Stomach smooth muscle (tissue), 2 donors: ENCODE measurements around the gene NSUN6.
A peak's percentile ranks its signal among the peaks of the same experiment; 100 is the strongest.

Experiments
- H3K27ac ChIP-seq: one replicate; pipeline ENCODE4 v1.7.0; 2013; ENCODE audit warnings: mild to moderate bottlenecking, low read length, inconsistent platforms
- H3K27me3 ChIP-seq, 2 donors: one replicate each; pipeline ENCODE4 v1.7.0; 2013; ENCODE audit warnings: low read length in 2 of 2; ENCODE audit not compliant: insufficient read depth in 2 of 2, control insufficient read depth in 1 of 2
- H3K36me3 ChIP-seq, 2 donors: one replicate each; pipeline ENCODE4 v1.7.0; 2013; ENCODE audit warnings: low read length in 2 of 2; ENCODE audit not compliant: control insufficient read depth in 2 of 2, insufficient read depth in 2 of 2
- H3K4me1 ChIP-seq: one replicate; pipeline ENCODE4 v1.7.0; 2013; ENCODE audit warnings: low read length; ENCODE audit not compliant: control insufficient read depth, insufficient read depth
- H3K4me3 ChIP-seq, 2 donors: one replicate each; pipeline ENCODE4 v1.7.0; 2013; ENCODE audit warnings: low read length in 2 of 2
- H3K9ac ChIP-seq, 2 donors: one replicate each; pipeline ENCODE4 v1.7.0; 2013; ENCODE audit warnings: low read length in 2 of 2, mild to moderate bottlenecking in 1 of 2
- H3K9me3 ChIP-seq, 2 donors: one replicate each; pipeline ENCODE4 v1.7.0; 2013; ENCODE audit warnings: low read length in 2 of 2; ENCODE audit not compliant: control insufficient read depth in 2 of 2
- donor health status: healthy.
- donor health status: Pancreatic carcinoma.

NSUN6 gene

DNA sequence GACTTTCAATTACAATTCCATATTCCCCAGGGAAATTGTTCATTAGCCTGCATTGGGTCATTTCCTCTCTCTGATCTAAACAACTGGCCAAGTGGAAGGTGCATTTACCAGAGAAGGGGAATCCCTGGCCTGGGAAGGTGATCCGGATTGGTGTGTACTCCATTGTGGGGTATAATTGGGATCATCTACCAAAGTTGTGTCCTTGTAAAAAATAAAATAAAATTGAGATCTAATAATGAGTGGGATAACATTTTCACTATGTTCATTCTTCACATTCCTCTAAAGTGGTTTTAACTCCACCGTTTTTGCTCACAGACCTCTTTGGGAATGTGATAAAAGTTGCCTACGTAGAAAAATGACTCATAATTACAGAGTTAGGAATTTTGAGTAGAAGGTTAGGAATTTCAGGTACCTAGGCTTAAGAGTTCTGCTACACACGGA, 30.6 kb upstream of the NSUN6 start:
- Histone ChIP-seq H3K9me3 (no peaks in the 10 kb centered on the region), H3K27ac (no peak overlapping the region), H3K27me3 (no peaks in the 10 kb centered on the region), H3K4me3 (no peak overlapping the region), H3K4me1 (no peaks in the 10 kb centered on the region), H3K9ac (no peak overlapping the region), H3K36me3 (no peaks in the 10 kb centered on the region)

GRCh38 chr10:18681366-18681765, 30.0 kb upstream of the NSUN6 start:
- Histone ChIP-seq H3K4me1 (no peaks in the 10 kb centered on the region), H3K36me3 (no peaks in the 10 kb centered on the region), H3K9me3 (no peaks in the 10 kb centered on the region), H3K27ac (no peak overlapping the region), H3K9ac (no peak overlapping the region), H3K27me3 (no peaks in the 10 kb centered on the region), H3K4me3 (no peak overlapping the region)

DNA sequence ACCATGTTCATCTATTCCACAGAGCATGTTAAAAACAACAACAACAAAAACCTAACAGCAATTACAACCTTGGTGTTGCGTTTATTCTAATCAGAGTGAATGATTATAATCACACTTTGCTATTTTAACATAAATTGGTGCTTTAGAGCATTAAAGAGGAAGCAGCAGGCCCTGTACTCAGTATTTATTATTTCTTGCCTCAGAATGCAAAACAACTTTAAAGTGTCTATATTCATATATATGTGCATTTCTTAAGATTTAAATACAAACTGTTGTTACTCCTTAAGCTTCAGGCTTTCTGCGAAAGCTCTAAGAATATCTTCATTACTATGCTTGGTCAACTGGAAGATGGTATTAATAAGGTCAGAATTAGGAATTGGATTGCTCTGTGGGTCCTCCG, 29.4 kb upstream of the NSUN6 start:
- no peaks in the 10 kb centered on the region for H3K36me3 ChIP-seq
- H3K27me3 ChIP-seq = no peaks in the 10 kb centered on the region
- no peaks in the 10 kb centered on the region for H3K4me1 ChIP-seq
- no peak overlapping the region for H3K27ac ChIP-seq
- H3K9ac ChIP-seq = no peak overlapping the region
- H3K9me3 ChIP-seq = no peaks in the 10 kb centered on the region
- H3K4me3 ChIP-seq = no peak overlapping the region

DNA sequence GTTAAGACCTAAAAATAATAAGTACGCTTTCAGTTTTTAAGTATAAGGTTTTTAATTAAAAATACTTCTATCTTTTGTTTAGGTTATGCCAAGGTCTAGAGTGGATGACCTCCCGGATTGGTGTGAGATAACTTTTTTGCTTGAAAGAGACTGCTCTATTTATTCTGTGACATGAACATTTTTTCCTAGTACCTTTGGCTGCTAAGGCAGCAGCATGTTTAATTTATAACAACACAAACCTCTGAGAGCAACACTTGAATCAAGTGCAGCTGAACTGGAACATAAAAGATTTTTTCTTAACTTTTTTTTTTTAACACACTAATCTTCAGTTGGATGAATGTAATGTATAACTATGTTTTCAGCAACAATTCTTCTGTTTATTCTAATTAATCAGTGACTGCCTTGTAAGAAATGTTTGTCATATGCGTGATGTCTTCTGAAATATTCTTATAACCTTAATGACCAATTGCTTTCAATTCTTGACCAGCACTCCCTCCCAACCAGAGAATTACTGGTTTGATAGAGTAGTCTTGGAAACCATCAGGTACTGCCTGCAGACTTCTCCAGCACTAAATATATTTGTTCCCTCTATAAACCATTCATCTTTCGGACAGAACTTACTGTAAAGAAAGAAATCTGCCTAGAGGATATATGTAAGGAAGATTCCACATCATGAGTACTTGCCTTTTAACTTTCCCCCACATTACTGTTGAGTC, 23.9 kb upstream of the NSUN6 start:
- Histone ChIP-seq H3K27ac (no peak overlapping the region), H3K9ac (no peak overlapping the region), H3K4me1 (no peaks in the 10 kb centered on the region), H3K9me3 (no peaks in the 10 kb centered on the region), H3K4me3 (no peak overlapping the region), H3K27me3 (no peaks in the 10 kb centered on the region), H3K36me3 (peaks cover 0 to 15% of the 10 kb centered on the region in 2 donors)

DNA sequence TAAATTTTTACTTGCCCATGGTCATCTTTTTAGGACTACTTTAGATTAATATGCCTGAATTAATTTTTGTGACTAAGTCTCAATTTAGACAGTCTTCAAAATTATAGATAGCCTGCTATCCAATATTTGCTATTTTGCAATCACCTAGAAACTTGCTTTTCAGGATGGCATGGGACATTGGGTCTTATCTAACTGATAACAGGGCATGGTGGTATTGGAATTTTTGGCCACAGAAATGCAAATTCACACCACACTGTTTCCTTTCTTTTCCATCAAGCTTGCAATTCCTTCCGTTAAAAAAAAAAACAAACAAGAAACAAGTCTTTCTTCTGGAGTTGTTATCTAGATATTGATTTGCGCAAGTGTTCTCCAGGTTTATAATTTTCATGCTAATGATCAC, 16.6 kb upstream of the NSUN6 start:
- no peaks in the 10 kb centered on the region for H3K27me3 ChIP-seq
- no peaks in the 10 kb centered on the region for H3K4me1 ChIP-seq
- no peak overlapping the region for H3K9ac ChIP-seq
- peaks cover 4 to 9% of the 10 kb centered on the region in 2 donors for H3K36me3 ChIP-seq
- no peak overlapping the region for H3K4me3 ChIP-seq
- H3K27ac ChIP-seq = no peak overlapping the region
- H3K9me3 ChIP-seq = no peaks in the 10 kb centered on the region

DNA sequence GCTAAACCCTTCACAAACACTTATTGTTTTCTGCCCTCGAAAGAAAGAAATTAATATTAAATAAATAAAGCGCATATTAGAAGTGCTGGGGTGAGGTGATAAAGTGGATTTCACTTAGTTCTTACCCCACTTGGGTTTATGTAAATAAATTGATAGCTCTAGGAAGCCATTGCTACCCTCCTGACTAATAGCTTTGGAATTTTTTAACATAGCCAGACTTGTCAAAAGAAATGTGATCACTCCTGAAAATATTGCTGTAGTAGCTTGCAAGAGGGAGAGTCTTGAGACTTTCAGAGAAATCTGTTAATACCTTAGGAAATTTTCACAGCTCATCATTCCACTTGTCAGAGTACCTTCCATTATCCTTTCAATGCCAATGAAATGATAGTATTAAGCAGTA, 15.4 kb upstream of the NSUN6 start:
- no peak overlapping the region for H3K4me3 ChIP-seq
- H3K27ac ChIP-seq = no peak overlapping the region
- no peak overlapping the region for H3K9ac ChIP-seq
- H3K9me3 ChIP-seq = no peaks in the 10 kb centered on the region
- H3K27me3 ChIP-seq = no peaks in the 10 kb centered on the region
- no peaks in the 10 kb centered on the region for H3K4me1 ChIP-seq
- peaks cover 4 to 8% of the 10 kb centered on the region in 2 donors for H3K36me3 ChIP-seq

- Histone ChIP-seq H3K27me3 (no peaks in the 10 kb centered on the region), H3K9me3 (no peaks in the 10 kb centered on the region), H3K27ac (no peak overlapping the region), H3K9ac (no peak overlapping the region), H3K4me3 (no peak overlapping the region), H3K36me3 (peaks cover 3 to 4% of the 10 kb centered on the region in 2 donors), H3K4me1 (no peaks in the 10 kb centered on the region)
Measured at GRCh38 chr10:18665815-18666558, 14.6 kb upstream of the NSUN6 start.

- Histone ChIP-seq H3K27ac (no peak overlapping the region), H3K27me3 (no peaks in the 10 kb centered on the region)
Measured at GRCh38 chr10:18664841-18665478, 13.6 kb upstream of the NSUN6 start.

GRCh38 chr10:18660816-18661431, 9.5 kb upstream of the NSUN6 start:
- Histone ChIP-seq H3K9me3 (no peaks in the 10 kb centered on the region), H3K4me1 (peaks cover 6% of the 10 kb centered on the region), H3K27me3 (no peaks in the 10 kb centered on the region), H3K4me3 (peak overlapping the region in 1 of 2 donors; percentile 40), H3K27ac (no peak overlapping the region), H3K36me3 (no peaks in the 10 kb centered on the region), H3K9ac (no peak overlapping the region)

More at GRCh38 chr10:18664841-18665478, 13.6 kb upstream of the NSUN6 start:
- H3K9me3 ChIP-seq = no peaks in the 10 kb centered on the region
- no peak overlapping the region for H3K9ac ChIP-seq
- H3K4me3 ChIP-seq = no peak overlapping the region
- no peaks in the 10 kb centered on the region for H3K4me1 ChIP-seq
- peaks cover 0 to 4% of the 10 kb centered on the region in 2 donors for H3K36me3 ChIP-seq

- Histone ChIP-seq H3K4me3 (peak overlapping the region; percentile 91 to 98), H3K4me1 (peaks cover 6% of the 10 kb centered on the region), H3K9ac (peak overlapping the region; percentile 95 to 99), H3K36me3 (no peaks in the 10 kb centered on the region), H3K9me3 (no peaks in the 10 kb centered on the region), H3K27me3 (no peaks in the 10 kb centered on the region), H3K27ac (peak overlapping the region; percentile 95)
Measured at GRCh38 chr10:18659819-18660535, 8.6 kb upstream of the NSUN6 start.
